ENCODE measurements around the gene FRMD4A. TPM values are rescaled to one million over a fixed set of nuclear protein-coding genes. Genes with fewer than 3 reads are reported as not detected.

The FRMD4A gene
- total RNA-seq, 2 experiments from 2014 or later: 3.1 to 3.7 TPM

DNA sequence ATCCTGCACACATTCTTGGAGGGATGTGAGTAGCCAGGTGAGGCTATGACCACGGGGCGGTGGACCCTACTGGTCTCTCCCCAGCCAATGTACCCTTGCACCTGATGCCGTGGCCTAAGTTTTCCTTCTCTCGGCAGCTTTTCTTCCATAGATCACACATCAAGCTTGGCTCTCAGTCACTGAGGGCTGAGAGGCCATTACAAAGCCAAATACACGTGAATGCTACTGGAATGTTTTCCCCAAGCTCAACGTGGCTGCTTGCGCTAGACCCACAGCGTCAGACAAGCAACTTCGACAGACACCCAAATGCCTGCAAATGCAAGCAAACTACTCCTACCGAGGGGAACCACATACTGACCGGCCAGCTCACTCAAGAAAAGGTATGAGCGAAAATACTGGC, 660.8 kb downstream of the FRMD4A start:
- H3K4me1 Mint-ChIP-seq (ENCODE audit: low read depth): no peaks in the 10 kb centered on the region
- Histone ChIP-seq H3K27ac (ENCODE audit: low read depth in 1 of 2, low read length in 2 of 2) (no peak overlapping the region), H3K27me3 (ENCODE audit: control insufficient read depth in 1 of 2, insufficient read depth in 2 of 2, low read length in 2 of 2) (no peaks in the 10 kb centered on the region), H3K4me1 (ENCODE audit: insufficient read depth, low read length) (no peaks in the 10 kb centered on the region), H3K9me3 (ENCODE audit: control insufficient read depth in 1 of 2, insufficient read depth in 1 of 2, low read length in 2 of 2) (no peaks in the 10 kb centered on the region), H3K4me3 (ENCODE audit: low read length) (no peak overlapping the region), H3K36me3 (ENCODE audit: insufficient read depth, low read length) (no peaks in the 10 kb centered on the region)
- ATAC-seq (ENCODE audit: poor library complexity) (no peak), DNase-seq (no peak)
- no peaks in the 10 kb centered on the region for H3K36me3 Mint-ChIP-seq (ENCODE audit: low read depth)
- TF ChIP-seq, protein P1, sequence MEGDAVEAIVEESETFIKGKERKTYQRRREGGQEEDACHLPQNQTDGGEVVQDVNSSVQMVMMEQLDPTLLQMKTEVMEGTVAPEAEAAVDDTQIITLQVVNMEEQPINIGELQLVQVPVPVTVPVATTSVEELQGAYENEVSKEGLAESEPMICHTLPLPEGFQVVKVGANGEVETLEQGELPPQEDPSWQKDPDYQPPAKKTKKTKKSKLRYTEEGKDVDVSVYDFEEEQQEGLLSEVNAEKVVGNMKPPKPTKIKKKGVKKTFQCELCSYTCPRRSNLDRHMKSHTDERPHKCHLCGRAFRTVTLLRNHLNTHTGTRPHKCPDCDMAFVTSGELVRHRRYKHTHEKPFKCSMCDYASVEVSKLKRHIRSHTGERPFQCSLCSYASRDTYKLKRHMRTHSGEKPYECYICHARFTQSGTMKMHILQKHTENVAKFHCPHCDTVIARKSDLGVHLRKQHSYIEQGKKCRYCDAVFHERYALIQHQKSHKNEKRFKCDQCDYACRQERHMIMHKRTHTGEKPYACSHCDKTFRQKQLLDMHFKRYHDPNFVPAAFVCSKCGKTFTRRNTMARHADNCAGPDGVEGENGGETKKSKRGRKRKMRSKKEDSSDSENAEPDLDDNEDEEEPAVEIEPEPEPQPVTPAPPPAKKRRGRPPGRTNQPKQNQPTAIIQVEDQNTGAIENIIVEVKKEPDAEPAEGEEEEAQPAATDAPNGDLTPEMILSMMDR (IDR thresholded peaks at IDR 0.05): no peak
- no peaks in the 10 kb centered on the region for H3K9me3 Mint-ChIP-seq
- no peak overlapping the region for H3K27ac Mint-ChIP-seq
- intact Hi-C loops (cut with DNase I, micrococcal nuclease): loop anchor here in 1 of 2 experiments (10.0 kb wide), 1 partner anchor 425 kb away; no protein-coding TSS in a partner anchor
- no peaks in the 10 kb centered on the region for H3K27me3 Mint-ChIP-seq
- CTCF ChIA-PET: no interaction called here
- no peak overlapping the region for H3K4me3 Mint-ChIP-seq
- POLR2A ChIA-PET: interaction anchor here (0.6 kb wide), 1 partner anchor 714 kb away, joined by 4 read pairs; no protein-coding TSS in a partner anchor

DNA sequence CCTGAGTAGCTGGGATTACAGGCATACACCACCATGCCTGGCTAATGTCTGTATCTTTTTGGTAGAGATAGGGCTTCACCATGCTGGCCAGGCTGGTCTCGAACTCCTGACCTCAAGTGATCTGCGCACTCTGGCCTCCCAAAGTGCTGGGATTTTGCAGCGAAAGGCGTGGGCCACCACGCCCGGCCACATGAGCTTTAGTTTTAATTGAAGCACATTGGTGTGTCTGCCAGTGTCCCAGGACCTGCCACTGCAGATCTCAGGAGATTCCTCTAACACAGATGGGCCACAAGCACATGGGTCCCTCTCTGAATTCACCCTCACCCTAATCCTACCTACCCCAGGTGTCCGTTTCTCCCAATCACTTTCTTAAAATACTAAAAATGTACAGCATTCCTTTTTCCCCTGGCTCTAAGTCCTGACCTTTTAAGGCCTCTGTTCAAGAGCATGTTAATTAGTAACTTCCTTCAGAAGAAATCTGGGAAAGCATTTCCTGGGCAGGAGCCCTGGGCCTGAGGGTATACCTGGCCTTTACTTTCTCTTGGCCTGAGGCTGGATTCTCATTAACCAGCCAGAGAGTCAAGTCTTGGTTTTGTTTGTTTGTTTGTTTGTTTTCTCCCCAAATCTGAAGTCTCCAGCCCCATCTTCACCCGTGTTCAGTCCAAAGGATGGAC, 661.4 kb downstream of the FRMD4A start:
- no peaks in the 10 kb centered on the region for H3K9me3 ChIP-seq (ENCODE audit: control insufficient read depth in 1 of 2, insufficient read depth in 1 of 2, low read length in 2 of 2)
- DNase-seq (no peak), ATAC-seq (ENCODE audit: poor library complexity) (no peak)
- Mint-ChIP-seq H3K4me3 (no peak overlapping the region), H3K27me3 (no peaks in the 10 kb centered on the region), H3K9me3 (no peaks in the 10 kb centered on the region), H3K27ac (no peak overlapping the region), H3K4me1 (ENCODE audit: low read depth) (no peaks in the 10 kb centered on the region), H3K36me3 (ENCODE audit: low read depth) (no peaks in the 10 kb centered on the region)
- no peaks in the 10 kb centered on the region for H3K27me3 ChIP-seq (ENCODE audit: control insufficient read depth in 1 of 2, insufficient read depth in 2 of 2, low read length in 2 of 2)
- H3K4me1 ChIP-seq (ENCODE audit: insufficient read depth, low read length): no peaks in the 10 kb centered on the region
- intact Hi-C loops (cut with DNase I, micrococcal nuclease): loop anchor here in 1 of 2 experiments (10.0 kb wide), 1 partner anchor 425 kb away; no protein-coding TSS in a partner anchor
- ChIA-PET CTCF (interaction anchor here (0.9 kb wide), 1 partner anchor 8 kb away, joined by 3 read pairs; no protein-coding TSS in a partner anchor), POLR2A (interaction anchor here (0.6 kb wide), 1 partner anchor 715 kb away, joined by 4 read pairs; no protein-coding TSS in a partner anchor)
- TF ChIP-seq, protein P1 (IDR thresholded peaks at IDR 0.05): no peak
- H3K4me3 ChIP-seq (ENCODE audit: low read length): no peak overlapping the region
- no peaks in the 10 kb centered on the region for H3K36me3 ChIP-seq (ENCODE audit: insufficient read depth, low read length)
- H3K27ac ChIP-seq (ENCODE audit: low read depth in 1 of 2, low read length in 2 of 2): no peak overlapping the region

DNA sequence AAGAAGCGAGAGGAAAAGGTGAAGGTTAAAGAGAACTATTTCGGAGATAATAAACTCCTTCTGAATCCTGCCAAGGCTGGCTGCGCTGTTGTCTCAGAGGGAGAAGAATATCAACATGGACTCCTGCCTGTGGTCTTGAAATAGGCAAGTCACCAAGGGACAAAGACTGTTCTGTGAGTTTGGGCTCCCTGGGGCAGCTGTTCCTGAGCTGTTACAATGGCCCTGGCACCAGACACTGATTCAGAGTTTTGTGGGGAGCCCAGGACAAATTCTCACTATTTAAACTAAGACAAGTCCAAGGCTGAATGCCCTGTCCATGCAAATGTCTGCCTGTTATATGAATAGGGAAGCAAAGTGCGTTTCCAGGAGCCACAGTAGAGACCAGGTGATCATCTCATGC, 662.6 kb downstream of the FRMD4A start:
- H3K4me3 ChIP-seq (ENCODE audit: low read length): no peak overlapping the region
- H3K27me3 ChIP-seq (ENCODE audit: control insufficient read depth in 1 of 2, insufficient read depth in 2 of 2, low read length in 2 of 2): no peaks in the 10 kb centered on the region
- ChIA-PET POLR2A (no interaction called here), CTCF (no interaction called here)
- no peaks in the 10 kb centered on the region for H3K4me1 ChIP-seq (ENCODE audit: insufficient read depth, low read length)
- DNase-seq (no peak), ATAC-seq (ENCODE audit: poor library complexity) (no peak)
- Mint-ChIP-seq H3K27me3 (no peaks in the 10 kb centered on the region), H3K4me3 (no peak overlapping the region), H3K9me3 (no peaks in the 10 kb centered on the region), H3K4me1 (ENCODE audit: low read depth) (no peaks in the 10 kb centered on the region), H3K27ac (no peak overlapping the region), H3K36me3 (ENCODE audit: low read depth) (no peaks in the 10 kb centered on the region)
- intact Hi-C loops (cut with DNase I, micrococcal nuclease): loop anchor here in 1 of 2 experiments (10.0 kb wide), 1 partner anchor 427 kb away; no protein-coding TSS in a partner anchor
- no peak overlapping the region for H3K27ac ChIP-seq (ENCODE audit: low read depth in 1 of 2, low read length in 2 of 2)
- H3K36me3 ChIP-seq (ENCODE audit: insufficient read depth, low read length): no peaks in the 10 kb centered on the region
- H3K9me3 ChIP-seq (ENCODE audit: control insufficient read depth in 1 of 2, insufficient read depth in 1 of 2, low read length in 2 of 2): no peaks in the 10 kb centered on the region
- TF ChIP-seq, protein P1 (IDR thresholded peaks at IDR 0.05): no peak
